Stomach (tissue), 9 donors: ENCODE measurements around the gene HAO2. TPM values are rescaled to one million over a fixed set of nuclear protein-coding genes. Genes with fewer than 3 reads are reported as not detected.

Experiments used
- DNase-seq, 2 donors: peaks; one replicate each; pipeline versions ENCODE4 v3.0.0 to v3.0.0-alpha.2; 2013 to 2019
- H3K27ac ChIP-seq, 5 donors: fragments of 200-600 bp in 4 of 5; sonication (generic) in 4 of 5; one replicate each; pipeline ENCODE4 v1.5.1; 2013 to 2019; ENCODE audit warnings: mild to moderate bottlenecking in 1 of 5, moderate library complexity in 1 of 5
- H3K27me3 ChIP-seq, 3 donors: fragments of 200-600 bp; sonication (generic); one replicate each; pipeline ENCODE4 v1.5.1; 2017 to 2019; ENCODE audit warnings: mixed run types in 1 of 3
- H3K36me3 ChIP-seq, 4 donors: fragments of 200-600 bp; sonication (generic); 1 replicate in 3 of 4; 2 replicates in 1 of 4; pipeline ENCODE4 v1.5.1; 2016 to 2019
- H3K4me1 ChIP-seq, 4 donors: fragments of 200-600 bp; sonication (generic); one replicate each; pipeline ENCODE4 v1.5.1; 2016 to 2019
- H3K4me3 ChIP-seq, 4 donors: fragments of 200-600 bp; sonication (generic) in 3 of 4; one replicate each; pipeline ENCODE4 v1.5.1; 2016 to 2019; ENCODE audit warnings: mild to moderate bottlenecking in 1 of 4
- H3K9me3 ChIP-seq, 4 donors: fragments of 200-600 bp; sonication (generic); one replicate each; pipeline ENCODE4 v1.5.1; 2016 to 2019
- EP300 ChIP-seq: sonication (generic); formaldehyde crosslinking; IDR thresholded peaks from one replicate; pipeline ENCODE4 v1.6.1; 2017; ENCODE audit warnings: antibody characterized with exemption
- POLR2A ChIP-seq, 4 donors: fragments of 450-650 bp; IDR thresholded peaks; one replicate each; pipeline ENCODE4 v1.6.1; 2016; ENCODE audit warnings: antibody characterized with exemption in 4 of 4, control low read depth in 2 of 4, mild to moderate bottlenecking in 1 of 4, moderate library complexity in 1 of 4
- POLR2AphosphoS5 ChIP-seq, 3 donors: sonication (generic); formaldehyde crosslinking; IDR thresholded peaks; one replicate each; pipeline ENCODE4 v1.6.1; 2016; ENCODE audit warnings: antibody characterized with exemption in 3 of 3
- WGBS, 5 donors: extraction: QIAGEN DNeasy Blood & Tissue Kit in 3 of 5; methylation state at CpG; one replicate each; pipeline versions ENCODE4 v1.1.5 to v1.1.7; 2013 to 2018; 5-methylcytosine and 5-hydroxymethylcytosine counted together
- intact Hi-C: fragments of 100-400 bp; cut with DNase I; formaldehyde crosslinking; loops from one replicate; pipeline ENCODE4 v1.15.1; 2023; ENCODE audit warnings: low total_unique reads
- polyA plus RNA-seq, 3 donors: library from polyadenylated mRNA; stranded (reverse); fragments of 200-250 nt; gene quantifications; one replicate each; pipeline ENCODE4 v1.2.3, GENCODE V29; 2013
- total RNA-seq, 5 donors: library from RNA; depleted of rRNA; stranded (reverse); fragments of >200 nt; gene quantifications; one replicate each; pipeline versions ENCODE4 v1.1.0 to v1.2.3, GENCODE V29; 2014 to 2016
- TF ChIP-seq, protein P1 (sequence below), 7 experiments: fragments of 450-650 bp in 4 of 7; fragments of 200-600 bp in 3 of 7; sonication (generic) in 3 of 7; IDR thresholded peaks; one replicate each; pipeline ENCODE4 v1.5.1; 2016 to 2019; ENCODE audit warnings: antibody characterized with exemption in 7 of 7, control low read depth in 2 of 7, mild to moderate bottlenecking in 1 of 7
- donor health status: healthy with polysubstance abuse.
- donor health status: Bipolar disorder and iron deficiency.
- donor health status: healthy.

HAO2 gene
- total and polyA plus RNA-seq, 8 donors, result 0.73 TPM; not detected in 7

DNA sequence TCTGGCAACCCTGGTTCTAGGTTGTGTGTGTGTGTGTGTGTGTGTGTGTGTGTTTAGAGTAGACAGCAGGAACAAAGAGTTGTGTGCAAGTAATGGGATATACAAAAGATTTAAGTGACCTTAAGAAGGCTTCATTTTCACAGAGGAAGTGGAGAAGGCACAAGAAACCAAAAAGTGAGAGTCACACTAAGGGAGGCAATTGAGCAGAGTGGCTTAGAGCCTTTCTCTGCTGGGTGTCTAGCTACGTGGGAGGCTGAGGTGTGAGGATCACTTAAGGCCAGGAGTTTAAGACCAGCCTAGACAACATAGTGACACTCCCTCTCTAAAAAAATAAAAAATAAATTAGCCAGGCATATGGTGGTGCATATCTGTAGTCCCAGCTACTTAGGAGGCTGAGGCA lies 44.4 kb upstream of the HAO2 start:
- intact Hi-C loops, result no loop called here
- H3K27me3 ChIP-seq, result peaks cover 0 to 8% (median 6%) of the 10 kb centered on the region in 3 donors
- WGBS, 5 donors, result 68 to 89% (median 87%) methylated on average over 1 of the region's 1 CpG
- TF ChIP-seq EP300 (no peak), POLR2A (IDR thresholded peaks at IDR 0.05) (no peak), POLR2AphosphoS5 (IDR thresholded peaks at IDR 0.05) (no peak)
- TF ChIP-seq, protein P1, sequence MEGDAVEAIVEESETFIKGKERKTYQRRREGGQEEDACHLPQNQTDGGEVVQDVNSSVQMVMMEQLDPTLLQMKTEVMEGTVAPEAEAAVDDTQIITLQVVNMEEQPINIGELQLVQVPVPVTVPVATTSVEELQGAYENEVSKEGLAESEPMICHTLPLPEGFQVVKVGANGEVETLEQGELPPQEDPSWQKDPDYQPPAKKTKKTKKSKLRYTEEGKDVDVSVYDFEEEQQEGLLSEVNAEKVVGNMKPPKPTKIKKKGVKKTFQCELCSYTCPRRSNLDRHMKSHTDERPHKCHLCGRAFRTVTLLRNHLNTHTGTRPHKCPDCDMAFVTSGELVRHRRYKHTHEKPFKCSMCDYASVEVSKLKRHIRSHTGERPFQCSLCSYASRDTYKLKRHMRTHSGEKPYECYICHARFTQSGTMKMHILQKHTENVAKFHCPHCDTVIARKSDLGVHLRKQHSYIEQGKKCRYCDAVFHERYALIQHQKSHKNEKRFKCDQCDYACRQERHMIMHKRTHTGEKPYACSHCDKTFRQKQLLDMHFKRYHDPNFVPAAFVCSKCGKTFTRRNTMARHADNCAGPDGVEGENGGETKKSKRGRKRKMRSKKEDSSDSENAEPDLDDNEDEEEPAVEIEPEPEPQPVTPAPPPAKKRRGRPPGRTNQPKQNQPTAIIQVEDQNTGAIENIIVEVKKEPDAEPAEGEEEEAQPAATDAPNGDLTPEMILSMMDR (IDR thresholded peaks at IDR 0.05), result no peak
- H3K36me3 ChIP-seq, result no peaks in the 10 kb centered on the region
- no peak overlapping the region for H3K27ac ChIP-seq
- DNase-seq, result no peak
- no peaks in the 10 kb centered on the region for H3K9me3 ChIP-seq
- peaks cover 5 to 15% (median 13%) of the 10 kb centered on the region in 4 donors for H3K4me1 ChIP-seq
- no peak overlapping the region for H3K4me3 ChIP-seq

DNA sequence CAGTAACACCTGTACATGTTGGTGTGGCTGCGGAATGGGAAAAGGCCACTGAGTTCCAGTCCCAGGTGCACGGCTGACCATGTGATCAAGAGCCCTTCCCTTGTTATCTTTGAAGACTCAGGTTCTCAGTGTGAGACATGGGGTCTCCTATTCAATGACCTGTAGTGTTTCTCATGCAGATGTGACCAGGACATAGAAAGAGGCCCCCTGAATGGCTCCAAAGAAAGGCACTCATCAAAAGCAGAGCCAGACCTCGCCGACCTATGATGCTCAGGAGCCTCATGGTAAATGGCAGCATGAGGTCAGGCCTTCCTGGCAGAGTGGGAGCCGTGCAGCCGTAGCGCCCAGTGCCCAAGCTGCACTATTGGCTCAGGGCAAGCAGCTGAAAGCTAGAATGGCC lies 42.3 kb upstream of the HAO2 start:
- DNase-seq, result no peak
- WGBS, 5 donors, result 93 to 97% (median 95%) methylated on average over 7 of the region's 7 CpGs
- Histone ChIP-seq H3K27ac (no peak overlapping the region), H3K36me3 (no peaks in the 10 kb centered on the region), H3K27me3 (peaks cover 0 to 8% (median 6%) of the 10 kb centered on the region in 3 donors), H3K4me1 (peaks cover 5 to 15% (median 13%) of the 10 kb centered on the region in 4 donors), H3K9me3 (no peaks in the 10 kb centered on the region), H3K4me3 (no peak overlapping the region)
- TF ChIP-seq EP300 (no peak), POLR2A (IDR thresholded peaks at IDR 0.05) (no peak), POLR2AphosphoS5 (IDR thresholded peaks at IDR 0.05) (no peak)
- TF ChIP-seq, protein P1 (IDR thresholded peaks at IDR 0.05), result no peak
- intact Hi-C loops, result no loop called here

DNA sequence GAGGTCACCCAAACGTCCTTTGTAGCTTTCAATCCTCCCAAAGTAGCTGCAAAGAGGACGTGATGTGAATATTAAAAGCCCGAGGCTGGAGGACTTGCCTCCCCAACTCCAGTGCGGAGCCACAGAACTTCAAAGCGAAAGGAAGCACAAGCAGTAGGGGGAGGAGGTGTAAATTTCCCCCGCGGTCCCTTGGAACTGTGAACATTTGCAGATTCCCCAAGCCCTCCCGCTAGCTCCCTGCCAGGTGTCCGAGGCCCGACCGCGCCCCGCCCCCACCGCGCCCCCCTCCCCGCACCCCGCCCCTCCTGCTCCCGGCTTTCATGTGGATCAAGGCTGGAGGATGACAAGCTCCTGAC lies 41.5 kb upstream of the HAO2 start:
- no peaks in the 10 kb centered on the region for H3K36me3 ChIP-seq
- H3K4me1 ChIP-seq, result peaks cover 5 to 15% (median 13%) of the 10 kb centered on the region in 4 donors
- WGBS, 5 donors, result 2 to 5% (median 3%) methylated on average over 7 to 18 of the region's 18 CpGs
- peaks cover 0 to 8% (median 6%) of the 10 kb centered on the region in 3 donors for H3K27me3 ChIP-seq
- H3K4me3 ChIP-seq, result peak overlapping the region; percentile 35 to 55 (median 46)
- intact Hi-C loops, result no loop called here
- no peaks in the 10 kb centered on the region for H3K9me3 ChIP-seq
- TF ChIP-seq POLR2AphosphoS5 (IDR thresholded peaks at IDR 0.05), result no peak
- TF ChIP-seq POLR2A (IDR thresholded peaks at IDR 0.05), result no peak
- TF ChIP-seq, protein P1 (IDR thresholded peaks at IDR 0.05), result no peak
- no peak for TF ChIP-seq EP300
- H3K27ac ChIP-seq, result no peak overlapping the region
- DNase-seq, result peak in 1 of 2 donors; percentile 36

DNA sequence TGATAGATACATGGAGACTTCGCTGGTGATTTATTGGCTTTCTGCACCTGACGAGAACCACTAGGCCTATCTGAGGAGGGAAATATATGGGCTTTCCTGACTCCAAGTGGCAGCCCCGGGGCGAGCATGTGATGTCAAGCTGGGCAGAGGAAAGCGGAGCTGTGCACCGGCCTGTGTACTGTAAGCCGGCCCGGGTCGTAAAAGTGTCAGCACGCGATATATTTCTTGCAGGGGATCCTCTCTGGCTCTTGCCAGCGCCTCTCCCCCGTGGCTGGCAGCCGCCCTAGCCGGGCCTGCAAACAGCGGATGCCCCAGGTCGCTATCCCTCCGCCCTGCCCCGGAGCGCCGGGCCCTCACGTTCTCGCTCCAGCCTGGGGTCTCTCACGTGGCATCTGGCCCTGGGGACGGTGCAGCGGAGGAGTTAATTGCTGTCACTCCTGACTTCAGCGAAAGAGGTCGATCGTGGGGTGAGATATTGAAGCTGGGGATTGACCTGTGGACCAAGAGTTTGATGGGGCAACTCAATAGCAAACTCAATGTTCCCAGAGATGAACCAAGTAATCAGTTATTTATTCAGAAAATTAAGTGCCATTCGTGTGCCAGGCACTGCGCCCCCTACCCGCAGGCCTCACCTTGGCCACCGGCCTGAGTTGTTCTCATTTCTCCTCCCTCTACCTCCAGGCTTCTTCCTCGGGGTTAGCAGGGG lies 41.0 kb upstream of the HAO2 start:
- Histone ChIP-seq H3K4me3 (peak overlapping the region; percentile 35 to 55 (median 46)), H3K4me1 (peaks cover 5 to 15% (median 13%) of the 10 kb centered on the region in 4 donors)

More for the DNA sequence above, 41.0 kb upstream of the HAO2 start:
- peak; percentile 31 to 67 for DNase-seq
- no peak overlapping the region for H3K27ac ChIP-seq
- H3K27me3 ChIP-seq, result peaks cover 0 to 8% (median 6%) of the 10 kb centered on the region in 3 donors
- H3K9me3 ChIP-seq, result no peaks in the 10 kb centered on the region
- no peaks in the 10 kb centered on the region for H3K36me3 ChIP-seq
- TF ChIP-seq POLR2AphosphoS5 (IDR thresholded peaks at IDR 0.05), result no peak
- TF ChIP-seq POLR2A (IDR thresholded peaks at IDR 0.05), result no peak
- TF ChIP-seq, protein P1 (IDR thresholded peaks at IDR 0.05), result peak in 1 of 7 experiments; percentile 9
- 2 to 11% (median 8%) methylated on average over 27 to 34 of the region's 34 CpGs for WGBS, 5 donors
- intact Hi-C loops, result no loop called here
